Esophagus muscularis mucosa (tissue), 4 donors: ENCODE measurements around the gene PALM2AKAP2.

Experiments used
- CTCF ChIP-seq, 3 experiments: fragments of 200-600 bp in 2 of 3; fragments of 450-650 bp in 1 of 3; sonication (generic) in 2 of 3; IDR thresholded peaks; one replicate each; pipeline ENCODE4 v1.5.1; 2017 to 2019; ENCODE audit warnings: antibody characterized with exemption in 3 of 3, mild to moderate bottlenecking in 2 of 3, moderate library complexity in 1 of 3
- EP300 ChIP-seq: sonication (generic); formaldehyde crosslinking; IDR thresholded peaks from one replicate; pipeline ENCODE4 v1.6.1; 2017; ENCODE audit warnings: antibody characterized with exemption
- POLR2A ChIP-seq: fragments of 450-650 bp; IDR thresholded peaks from one replicate; pipeline ENCODE4 v1.6.1; 2017; ENCODE audit warnings: antibody characterized with exemption, moderate library complexity, mild to moderate bottlenecking, low read depth
- POLR2AphosphoS5 ChIP-seq, 2 donors: sonication (generic); formaldehyde crosslinking; IDR thresholded peaks; one replicate each; pipeline ENCODE4 v1.6.1; 2017; ENCODE audit warnings: antibody characterized with exemption in 2 of 2

- no peak for TF ChIP-seq CTCF (IDR thresholded peaks at IDR 0.05)
- TF ChIP-seq POLR2A = no peak
- no peak for TF ChIP-seq EP300
- TF ChIP-seq POLR2AphosphoS5 (IDR thresholded peaks at IDR 0.05) = no peak
These were observed 7.7 kb downstream of the PALM2AKAP2 start for GRCh38 chr9:109787735-109788134.
